ENCODE results near the gene GJB3.

The GJB3 gene

DNA sequence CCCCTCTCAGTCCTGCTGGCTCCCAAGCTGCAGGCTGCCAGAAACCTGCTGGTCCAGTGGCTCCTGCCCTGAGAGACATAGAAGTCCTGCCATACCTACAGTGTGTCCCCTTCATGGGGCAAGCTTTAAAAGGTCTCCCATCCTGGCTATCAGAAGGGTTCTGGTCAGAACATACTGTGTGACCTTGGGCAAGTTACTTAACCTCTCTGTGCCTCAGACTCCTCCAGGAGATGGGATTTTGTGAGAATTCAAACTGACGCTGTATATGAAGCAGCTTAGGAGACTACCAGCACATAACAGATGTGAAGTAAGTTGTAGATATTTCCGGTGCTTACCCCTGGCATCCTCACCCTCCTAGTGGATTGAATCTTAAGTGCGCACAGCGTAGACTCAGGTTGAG is 34.9 kb upstream of the GJB3 start:
- H3K36me3 ChIP-seq (ENCODE audit: control insufficient read depth in 1 of 2, insufficient read depth in 2 of 2, low read length in 2 of 2) = no peaks in the 10 kb centered on the region
- no peak overlapping the region for H3K9ac ChIP-seq (ENCODE audit: low read depth in 1 of 2, low read length in 2 of 2)
- no peaks in the 10 kb centered on the region for H3K27me3 ChIP-seq (ENCODE audit: control insufficient read depth in 1 of 2, insufficient read depth in 2 of 2, low read length in 2 of 2)
- H3K9me3 ChIP-seq (ENCODE audit: control insufficient read depth in 1 of 2, low read length in 2 of 2) = no peaks in the 10 kb centered on the region
- H3K4me3 ChIP-seq (ENCODE audit: low read depth in 1 of 2, low read length in 2 of 2) = no peak overlapping the region
- no peaks in the 10 kb centered on the region for H3K4me1 ChIP-seq (ENCODE audit: control insufficient read depth in 1 of 2, insufficient read depth in 2 of 2, low read length in 2 of 2)
- no peak overlapping the region for H3K27ac ChIP-seq (ENCODE audit: low read depth, low read length)

DNA sequence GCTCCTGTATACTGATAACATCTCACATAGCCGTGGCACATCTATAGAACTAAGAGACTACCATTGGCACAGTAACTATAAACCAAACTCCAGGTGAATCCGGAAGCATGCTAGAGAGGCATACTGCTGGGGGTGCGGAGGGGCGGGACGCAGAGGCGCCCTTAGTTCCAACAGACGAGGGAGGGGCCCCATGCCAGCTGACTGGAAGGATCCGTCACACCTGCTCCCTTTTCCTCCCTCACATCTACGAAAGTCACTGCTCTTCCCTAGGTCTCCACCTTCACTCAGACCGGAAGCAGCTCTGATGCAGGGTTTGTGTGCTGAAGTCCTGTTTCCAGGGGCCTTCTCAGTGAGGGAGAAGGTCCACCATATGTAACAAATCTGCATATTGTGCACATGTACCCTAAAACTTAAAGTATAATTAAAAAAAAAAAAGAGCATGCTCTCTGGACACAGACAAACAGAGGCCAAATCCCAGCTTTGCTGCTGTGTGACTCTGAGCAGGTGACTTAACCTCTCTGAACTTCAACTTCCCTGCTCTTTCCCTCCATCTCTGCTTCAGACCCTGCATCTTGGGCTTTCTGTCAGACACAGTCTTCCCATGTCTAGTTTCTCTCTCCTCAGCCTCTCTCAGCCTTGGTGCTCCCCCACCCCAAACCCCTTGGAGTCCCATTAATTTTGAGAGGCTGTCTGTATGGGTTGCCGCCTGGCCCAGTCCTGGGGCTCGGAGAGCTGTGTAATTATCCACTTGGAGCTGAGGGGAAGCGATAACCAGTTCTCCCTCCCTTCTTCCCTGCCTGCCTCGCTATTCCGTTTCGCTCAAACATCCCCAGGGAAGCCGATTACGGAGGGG is 34.0 kb upstream of the GJB3 start:
- Histone ChIP-seq H3K9ac (ENCODE audit: low read depth in 1 of 2, low read length in 2 of 2) (no peak overlapping the region), H3K4me1 (ENCODE audit: control insufficient read depth in 1 of 2, insufficient read depth in 2 of 2, low read length in 2 of 2) (no peaks in the 10 kb centered on the region), H3K36me3 (ENCODE audit: control insufficient read depth in 1 of 2, insufficient read depth in 2 of 2, low read length in 2 of 2) (no peaks in the 10 kb centered on the region), H3K27me3 (ENCODE audit: control insufficient read depth in 1 of 2, insufficient read depth in 2 of 2, low read length in 2 of 2) (no peaks in the 10 kb centered on the region), H3K4me3 (ENCODE audit: low read depth in 1 of 2, low read length in 2 of 2) (no peak overlapping the region), H3K9me3 (ENCODE audit: control insufficient read depth in 1 of 2, low read length in 2 of 2) (no peaks in the 10 kb centered on the region), H3K27ac (ENCODE audit: low read depth, low read length) (no peak overlapping the region)

GRCh38 chr1:34747638-34747941 is 33.4 kb upstream of the GJB3 start:
- H3K9ac ChIP-seq (ENCODE audit: low read depth in 1 of 2, low read length in 2 of 2) = no peak overlapping the region

GRCh38 chr1:34749992-34750391 is 31.0 kb upstream of the GJB3 start:
- no peak overlapping the region for H3K27ac ChIP-seq (ENCODE audit: low read depth, low read length)
- H3K4me1 ChIP-seq (ENCODE audit: control insufficient read depth in 1 of 2, insufficient read depth in 2 of 2, low read length in 2 of 2) = no peaks in the 10 kb centered on the region
- no peaks in the 10 kb centered on the region for H3K27me3 ChIP-seq (ENCODE audit: control insufficient read depth in 1 of 2, insufficient read depth in 2 of 2, low read length in 2 of 2)
- no peak overlapping the region for H3K9ac ChIP-seq (ENCODE audit: low read depth in 1 of 2, low read length in 2 of 2)
- no peak overlapping the region for H3K4me3 ChIP-seq (ENCODE audit: low read depth in 1 of 2, low read length in 2 of 2)
- H3K36me3 ChIP-seq (ENCODE audit: control insufficient read depth in 1 of 2, insufficient read depth in 2 of 2, low read length in 2 of 2) = no peaks in the 10 kb centered on the region
- H3K9me3 ChIP-seq (ENCODE audit: control insufficient read depth in 1 of 2, low read length in 2 of 2) = no peaks in the 10 kb centered on the region

More at GRCh38 chr1:34747638-34747941, 33.4 kb upstream of the GJB3 start:
- Histone ChIP-seq H3K27me3 (ENCODE audit: control insufficient read depth in 1 of 2, insufficient read depth in 2 of 2, low read length in 2 of 2) (no peaks in the 10 kb centered on the region), H3K36me3 (ENCODE audit: control insufficient read depth in 1 of 2, insufficient read depth in 2 of 2, low read length in 2 of 2) (no peaks in the 10 kb centered on the region), H3K4me3 (ENCODE audit: low read depth in 1 of 2, low read length in 2 of 2) (no peak overlapping the region), H3K4me1 (ENCODE audit: control insufficient read depth in 1 of 2, insufficient read depth in 2 of 2, low read length in 2 of 2) (no peaks in the 10 kb centered on the region), H3K27ac (ENCODE audit: low read depth, low read length) (no peak overlapping the region), H3K9me3 (ENCODE audit: control insufficient read depth in 1 of 2, low read length in 2 of 2) (no peaks in the 10 kb centered on the region)

DNA sequence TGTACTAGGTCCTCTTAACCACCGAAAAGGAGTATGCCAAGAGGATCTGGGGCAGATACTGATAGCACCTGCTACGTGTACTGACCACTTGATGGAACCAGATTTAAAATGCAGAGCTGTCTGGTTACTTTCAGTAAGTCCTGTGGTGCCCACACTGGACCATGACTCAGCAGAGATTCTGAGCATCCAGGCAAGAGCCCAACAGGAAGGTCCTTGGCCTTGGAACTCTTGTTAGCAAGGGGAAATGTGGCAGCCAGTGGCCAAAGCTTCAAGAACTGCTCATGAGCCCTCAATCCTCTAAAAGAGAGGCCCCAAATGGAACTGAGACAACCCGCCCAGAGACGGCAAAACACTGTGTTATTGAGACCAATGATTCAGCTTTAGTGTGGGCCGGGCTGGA is 30.4 kb upstream of the GJB3 start:
- H3K9ac ChIP-seq (ENCODE audit: low read depth in 1 of 2, low read length in 2 of 2) = no peak overlapping the region
- H3K36me3 ChIP-seq (ENCODE audit: control insufficient read depth in 1 of 2, insufficient read depth in 2 of 2, low read length in 2 of 2) = no peaks in the 10 kb centered on the region
- no peaks in the 10 kb centered on the region for H3K9me3 ChIP-seq (ENCODE audit: control insufficient read depth in 1 of 2, low read length in 2 of 2)
- no peak overlapping the region for H3K27ac ChIP-seq (ENCODE audit: low read depth, low read length)
- no peak overlapping the region for H3K4me3 ChIP-seq (ENCODE audit: low read depth in 1 of 2, low read length in 2 of 2)
- no peaks in the 10 kb centered on the region for H3K4me1 ChIP-seq (ENCODE audit: control insufficient read depth in 1 of 2, insufficient read depth in 2 of 2, low read length in 2 of 2)
- H3K27me3 ChIP-seq (ENCODE audit: control insufficient read depth in 1 of 2, insufficient read depth in 2 of 2, low read length in 2 of 2) = no peaks in the 10 kb centered on the region

- Histone ChIP-seq H3K4me3 (ENCODE audit: low read depth in 1 of 2, low read length in 2 of 2) (no peak overlapping the region), H3K27ac (ENCODE audit: low read depth, low read length) (no peak overlapping the region), H3K27me3 (ENCODE audit: control insufficient read depth in 1 of 2, insufficient read depth in 2 of 2, low read length in 2 of 2) (no peaks in the 10 kb centered on the region), H3K9ac (ENCODE audit: low read depth in 1 of 2, low read length in 2 of 2) (no peak overlapping the region), H3K4me1 (ENCODE audit: control insufficient read depth in 1 of 2, insufficient read depth in 2 of 2, low read length in 2 of 2) (no peaks in the 10 kb centered on the region), H3K36me3 (ENCODE audit: control insufficient read depth in 1 of 2, insufficient read depth in 2 of 2, low read length in 2 of 2) (no peaks in the 10 kb centered on the region), H3K9me3 (ENCODE audit: control insufficient read depth in 1 of 2, low read length in 2 of 2) (no peaks in the 10 kb centered on the region)
These were observed 27.9 kb upstream of the GJB3 start for GRCh38 chr1:34753163-34753562.

- no peak within 1 kb of the TSS for H3K9ac ChIP-seq (ENCODE audit: low read depth in 1 of 2, low read length in 2 of 2)
- no peak within 1 kb of the TSS for H3K4me3 ChIP-seq (ENCODE audit: low read depth in 1 of 2, low read length in 2 of 2)
- H3K36me3 ChIP-seq (ENCODE audit: control insufficient read depth in 1 of 2, insufficient read depth in 2 of 2, low read length in 2 of 2) = no peaks in the 10 kb centered on the region
- no peaks in the 10 kb centered on the region for H3K4me1 ChIP-seq (ENCODE audit: control insufficient read depth in 1 of 2, insufficient read depth in 2 of 2, low read length in 2 of 2)
- no peaks in the 10 kb centered on the region for H3K9me3 ChIP-seq (ENCODE audit: control insufficient read depth in 1 of 2, low read length in 2 of 2)
- no peak within 1 kb of the TSS for H3K27ac ChIP-seq (ENCODE audit: low read depth, low read length)
- no peaks in the 10 kb centered on the region for H3K27me3 ChIP-seq (ENCODE audit: control insufficient read depth in 1 of 2, insufficient read depth in 2 of 2, low read length in 2 of 2)
These were observed 25.9 kb upstream of the GJB3 start, which contains the start of gene GJB5 for GRCh38 chr1:34754964-34755637. TSS of gene GJB5 (plus strand) at chr1:34755047. CDS start at chr1:34757331, 2,284 bp downstream.

- H3K4me3 ChIP-seq (ENCODE audit: low read depth in 1 of 2, low read length in 2 of 2) = no peak overlapping the region
- H3K27me3 ChIP-seq (ENCODE audit: control insufficient read depth in 1 of 2, insufficient read depth in 2 of 2, low read length in 2 of 2) = no peaks in the 10 kb centered on the region
- H3K9ac ChIP-seq (ENCODE audit: low read depth in 1 of 2, low read length in 2 of 2) = no peak overlapping the region
- H3K36me3 ChIP-seq (ENCODE audit: control insufficient read depth in 1 of 2, insufficient read depth in 2 of 2, low read length in 2 of 2) = no peaks in the 10 kb centered on the region
- H3K27ac ChIP-seq (ENCODE audit: low read depth, low read length) = no peak overlapping the region
- H3K4me1 ChIP-seq (ENCODE audit: control insufficient read depth in 1 of 2, insufficient read depth in 2 of 2, low read length in 2 of 2) = no peaks in the 10 kb centered on the region
- H3K9me3 ChIP-seq (ENCODE audit: control insufficient read depth in 1 of 2, low read length in 2 of 2) = no peaks in the 10 kb centered on the region
These were observed 25.1 kb upstream of the GJB3 start for GRCh38 chr1:34755961-34756360.

GRCh38 chr1:34757386-34757785 is 23.6 kb upstream of the GJB3 start:
- Histone ChIP-seq H3K36me3 (ENCODE audit: control insufficient read depth in 1 of 2, insufficient read depth in 2 of 2, low read length in 2 of 2) (no peaks in the 10 kb centered on the region), H3K4me3 (ENCODE audit: low read depth in 1 of 2, low read length in 2 of 2) (no peak overlapping the region), H3K27ac (ENCODE audit: low read depth, low read length) (no peak overlapping the region), H3K4me1 (ENCODE audit: control insufficient read depth in 1 of 2, insufficient read depth in 2 of 2, low read length in 2 of 2) (no peaks in the 10 kb centered on the region), H3K9me3 (ENCODE audit: control insufficient read depth in 1 of 2, low read length in 2 of 2) (no peaks in the 10 kb centered on the region), H3K27me3 (ENCODE audit: control insufficient read depth in 1 of 2, insufficient read depth in 2 of 2, low read length in 2 of 2) (no peaks in the 10 kb centered on the region), H3K9ac (ENCODE audit: low read depth in 1 of 2, low read length in 2 of 2) (no peak overlapping the region)

- Histone ChIP-seq H3K27me3 (ENCODE audit: control insufficient read depth in 1 of 2, insufficient read depth in 2 of 2, low read length in 2 of 2) (no peaks in the 10 kb centered on the region), H3K4me1 (ENCODE audit: control insufficient read depth in 1 of 2, insufficient read depth in 2 of 2, low read length in 2 of 2) (no peaks in the 10 kb centered on the region), H3K9ac (ENCODE audit: low read depth in 1 of 2, low read length in 2 of 2) (no peak overlapping the region), H3K36me3 (ENCODE audit: control insufficient read depth in 1 of 2, insufficient read depth in 2 of 2, low read length in 2 of 2) (no peaks in the 10 kb centered on the region), H3K27ac (ENCODE audit: low read depth, low read length) (no peak overlapping the region), H3K9me3 (ENCODE audit: control insufficient read depth in 1 of 2, low read length in 2 of 2) (no peaks in the 10 kb centered on the region), H3K4me3 (ENCODE audit: low read depth in 1 of 2, low read length in 2 of 2) (no peak overlapping the region)
These were observed 22.3 kb upstream of the GJB3 start for GRCh38 chr1:34758751-34759150.

Data from duodenal mucosa (tissue), 2 donors.